Measurements from ENCODE around the gene CRYGN.

The CRYGN gene

DNA sequence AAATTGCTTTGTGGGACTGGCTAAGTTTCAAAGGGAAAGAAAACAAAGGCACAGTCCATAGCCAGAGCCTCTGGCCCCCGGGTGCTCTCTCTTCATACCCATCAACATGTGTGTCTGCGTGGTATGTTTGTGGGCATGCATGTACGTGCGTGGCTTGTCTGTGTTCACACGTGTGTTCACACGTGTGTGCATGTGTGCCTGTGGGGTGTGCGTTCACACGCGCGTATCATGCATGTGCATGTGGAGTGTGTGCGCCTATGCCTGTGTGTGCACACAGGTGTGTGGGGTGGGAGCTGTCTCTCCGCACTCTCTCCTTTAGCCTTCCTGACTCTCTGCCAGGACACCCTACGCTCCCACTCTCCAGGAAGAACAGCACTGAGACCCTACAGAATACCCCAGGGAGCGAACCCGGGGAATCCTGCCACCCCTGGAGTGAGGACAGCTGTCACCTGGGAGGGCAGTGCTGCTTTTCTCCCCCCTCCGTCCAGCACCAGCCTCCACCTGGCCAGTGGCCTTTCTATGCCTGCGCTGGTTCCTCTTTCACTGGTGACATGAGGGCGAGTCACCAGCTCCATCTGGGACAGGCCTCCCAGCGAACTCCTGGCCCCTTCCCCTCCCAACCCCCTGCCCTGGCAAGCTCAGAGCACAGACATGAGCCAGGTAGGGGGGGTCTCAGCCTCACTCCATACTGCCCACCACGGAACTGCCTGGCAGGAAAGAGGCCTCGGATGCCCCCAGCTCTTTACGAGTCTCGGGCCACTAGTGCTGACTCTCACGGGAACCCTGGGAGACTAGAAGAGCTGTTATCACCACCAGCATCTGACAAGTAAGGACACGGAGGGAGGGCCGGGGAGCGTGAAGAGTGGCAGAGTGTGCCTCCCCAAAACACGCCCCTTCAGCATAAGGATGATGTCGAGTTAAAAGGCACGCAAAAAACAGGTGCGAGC, 46.6 kb downstream of the CRYGN start:
- ATAC-seq (ENCODE audit: insufficient read depth, low read depth), result peak; percentile 44; the same call in 1 of the 3 replicates
- TF ChIP-seq CTCF (IDR thresholded peaks at IDR 0.05; ENCODE audit: borderline replicate concordance, extremely low read depth, low read length, poor library complexity, severe bottlenecking), result no peak
- TF ChIP-seq EZH2 (IDR thresholded peaks at IDR 0.05; ENCODE audit: borderline replicate concordance, low read depth, low read length, severe bottlenecking), result no peak
- Histone ChIP-seq H3K36me3 (ENCODE audit: insufficient read depth, low read length) (peaks cover 18% of the 10 kb centered on the region), H3K27me3 (ENCODE audit: insufficient read depth, low read length, poor library complexity) (no peaks in the 10 kb centered on the region), H3K4me3 (ENCODE audit: low read depth in 1 of 2, low read length in 2 of 2) (no peak overlapping the region), H3K4me1 (ENCODE audit: insufficient read depth, low read length) (no peaks in the 10 kb centered on the region), H3K9me3 (ENCODE audit: insufficient read depth, low read length, severe bottlenecking) (peaks cover 7% of the 10 kb centered on the region), H3K9ac (ENCODE audit: low read depth, low read length) (no peak overlapping the region), H3K27ac (ENCODE audit: low read length) (no peak overlapping the region), H3K79me2 (ENCODE audit: insufficient read depth, low read length) (no peaks in the 10 kb centered on the region), H2AFZ (ENCODE audit: low read depth, low read length) (no peak overlapping the region), H4K20me1 (ENCODE audit: insufficient read depth, low read length) (no peaks in the 10 kb centered on the region), H3K4me2 (ENCODE audit: insufficient read depth, low read length) (no peak overlapping the region)
- no peak for DNase-seq

GRCh38 chr7:151392426-151392825, 47.5 kb downstream of the CRYGN start:
- TF ChIP-seq EZH2 (IDR thresholded peaks at IDR 0.05; ENCODE audit: borderline replicate concordance, low read depth, low read length, severe bottlenecking) (no peak), CTCF (IDR thresholded peaks at IDR 0.05; ENCODE audit: borderline replicate concordance, extremely low read depth, low read length, poor library complexity, severe bottlenecking) (no peak)
- no peak for ATAC-seq (ENCODE audit: insufficient read depth, low read depth)
- DNase-seq, result no peak
- H3K27ac ChIP-seq (ENCODE audit: low read length), result no peak overlapping the region
- peaks cover 12% of the 10 kb centered on the region; the same call in 1 of the 2 replicates for H3K36me3 ChIP-seq (ENCODE audit: insufficient read depth, low read length)
- H3K9me3 ChIP-seq (ENCODE audit: insufficient read depth, low read length, severe bottlenecking), result peaks cover under 1% of the 10 kb centered on the region
- no peak overlapping the region for H3K4me2 ChIP-seq (ENCODE audit: insufficient read depth, low read length)
- no peak overlapping the region for H3K9ac ChIP-seq (ENCODE audit: low read depth, low read length)
- no peaks in the 10 kb centered on the region for H3K27me3 ChIP-seq (ENCODE audit: insufficient read depth, low read length, poor library complexity)
- H3K4me3 ChIP-seq (ENCODE audit: low read depth in 1 of 2, low read length in 2 of 2), result no peak overlapping the region
- H3K79me2 ChIP-seq (ENCODE audit: insufficient read depth, low read length), result no peaks in the 10 kb centered on the region
- H3K4me1 ChIP-seq (ENCODE audit: insufficient read depth, low read length), result no peaks in the 10 kb centered on the region
- no peak overlapping the region for H2AFZ ChIP-seq (ENCODE audit: low read depth, low read length)
- H4K20me1 ChIP-seq (ENCODE audit: insufficient read depth, low read length), result no peaks in the 10 kb centered on the region

DNA sequence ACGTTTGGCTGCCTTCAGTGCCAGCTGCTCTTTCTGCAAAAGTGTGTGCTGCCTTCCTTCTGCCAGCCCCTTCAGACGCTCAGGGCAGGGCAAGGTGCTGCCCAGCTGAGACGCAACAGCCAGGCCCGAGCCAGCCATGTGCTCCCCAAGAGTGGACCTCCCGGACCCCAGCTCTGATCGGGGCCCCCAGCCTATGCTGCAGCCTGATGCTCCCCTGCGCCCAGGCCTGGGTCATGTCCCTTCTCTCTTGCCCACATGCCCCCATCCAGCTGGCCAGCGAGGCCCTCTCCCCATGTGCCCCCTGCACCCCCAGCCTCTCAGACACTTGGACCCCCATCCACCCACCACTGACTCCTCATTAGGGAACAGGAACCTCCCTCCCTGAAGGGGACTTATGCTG, 47.9 kb downstream of the CRYGN start:
- DNase-seq (no peak), ATAC-seq (ENCODE audit: insufficient read depth, low read depth) (no peak)
- Histone ChIP-seq H3K4me1 (ENCODE audit: insufficient read depth, low read length) (no peaks in the 10 kb centered on the region), H2AFZ (ENCODE audit: low read depth, low read length) (no peak overlapping the region), H3K4me2 (ENCODE audit: insufficient read depth, low read length) (no peak overlapping the region), H3K79me2 (ENCODE audit: insufficient read depth, low read length) (no peaks in the 10 kb centered on the region), H3K9me3 (ENCODE audit: insufficient read depth, low read length, severe bottlenecking) (no peaks in the 10 kb centered on the region), H4K20me1 (ENCODE audit: insufficient read depth, low read length) (no peaks in the 10 kb centered on the region), H3K27me3 (ENCODE audit: insufficient read depth, low read length, poor library complexity) (no peaks in the 10 kb centered on the region), H3K4me3 (ENCODE audit: low read depth in 1 of 2, low read length in 2 of 2) (no peak overlapping the region), H3K9ac (ENCODE audit: low read depth, low read length) (no peak overlapping the region), H3K27ac (ENCODE audit: low read length) (no peak overlapping the region), H3K36me3 (ENCODE audit: insufficient read depth, low read length) (peaks cover 12% of the 10 kb centered on the region; the same call in 1 of the 2 replicates)
- TF ChIP-seq EZH2 (IDR thresholded peaks at IDR 0.05; ENCODE audit: borderline replicate concordance, low read depth, low read length, severe bottlenecking), result no peak
- TF ChIP-seq CTCF (IDR thresholded peaks at IDR 0.05; ENCODE audit: borderline replicate concordance, extremely low read depth, low read length, poor library complexity, severe bottlenecking), result no peak

Measured in DND-41 (cell line).